GM21737 (cell line): ENCODE data around the gene CSH2.
"Not testable (repeated sequence)": the region's sequence is repeated elsewhere in the genome, so short reads cannot be mapped to it uniquely, and the experiment has no call there.

Experiments
- ATAC-seq: cut with Tn5 transposase; IDR thresholded peaks from one replicate; pipeline ENCODE4 v1.9.1; 2021; ENCODE audit warnings: mild to moderate bottlenecking, moderate library complexity; ENCODE audit not compliant: unreplicated experiment

Gene CSH2

DNA sequence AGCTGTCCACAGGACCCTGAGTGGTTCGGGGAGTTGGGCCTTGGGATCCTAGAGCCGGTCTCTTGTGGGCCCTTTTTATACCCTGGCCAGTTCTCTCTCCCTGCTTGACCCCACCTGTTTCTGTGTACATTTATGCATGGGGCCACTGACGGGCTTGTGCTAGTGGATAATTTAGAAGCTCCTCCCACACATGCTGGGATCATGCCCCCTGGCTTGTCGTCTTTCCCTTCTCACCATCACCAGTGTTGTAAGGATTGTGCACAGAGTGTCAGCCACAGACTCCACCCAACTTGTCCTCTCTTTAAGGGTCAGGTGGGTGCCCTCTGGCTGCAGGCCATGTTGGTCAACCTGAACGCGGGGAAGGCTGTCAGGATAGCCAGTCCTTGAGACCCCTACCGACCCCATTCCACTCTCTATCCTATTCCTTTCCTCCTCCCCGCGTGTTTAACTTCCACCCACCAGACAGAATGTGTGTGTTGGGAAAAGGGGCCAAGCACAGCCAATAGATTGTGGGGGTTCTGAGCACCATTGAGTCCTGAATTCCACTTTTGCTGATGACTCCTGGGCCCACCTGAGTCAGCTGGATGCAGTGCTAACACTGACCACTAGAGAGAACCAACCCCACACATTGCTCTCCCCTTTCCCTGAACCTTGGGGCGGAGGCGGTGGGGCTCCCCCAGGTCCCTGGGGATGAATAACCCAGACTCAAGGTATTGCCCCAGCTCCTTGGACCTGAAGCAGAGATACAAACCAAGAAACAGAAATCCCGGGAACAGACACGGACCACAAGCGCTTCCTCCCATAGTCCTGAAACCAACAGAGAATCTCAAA is 23.3 kb upstream of the CSH2 start, which contains the start of gene CSH1:
Gene CSH1 (minus strand): TSS at position 51 of the 831 bp plus-strand sequence. CDS start 63 bp downstream, outside the sequence.
- not testable (repeated sequence) for ATAC-seq

DNA sequence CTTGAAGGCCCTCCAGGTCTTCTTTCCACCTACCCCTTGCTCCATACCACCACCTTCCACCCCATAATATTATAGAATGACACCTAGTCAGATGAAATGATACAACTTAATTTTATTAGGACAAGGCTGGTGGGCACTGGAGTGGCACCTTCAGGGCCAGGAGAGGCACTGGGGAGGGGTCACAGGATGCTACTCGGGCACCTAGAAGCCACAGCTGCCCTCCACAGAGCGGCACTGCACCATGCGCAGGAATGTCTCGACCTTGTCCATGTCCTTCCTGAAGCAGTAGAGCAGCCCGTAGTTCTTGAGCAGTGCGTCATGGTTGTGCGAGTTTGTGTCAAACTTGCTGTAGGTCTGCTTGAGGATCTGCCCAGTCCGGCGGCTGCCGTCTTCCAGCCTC is 21.3 kb upstream of the CSH2 start:
- ATAC-seq = not testable (repeated sequence)

DNA sequence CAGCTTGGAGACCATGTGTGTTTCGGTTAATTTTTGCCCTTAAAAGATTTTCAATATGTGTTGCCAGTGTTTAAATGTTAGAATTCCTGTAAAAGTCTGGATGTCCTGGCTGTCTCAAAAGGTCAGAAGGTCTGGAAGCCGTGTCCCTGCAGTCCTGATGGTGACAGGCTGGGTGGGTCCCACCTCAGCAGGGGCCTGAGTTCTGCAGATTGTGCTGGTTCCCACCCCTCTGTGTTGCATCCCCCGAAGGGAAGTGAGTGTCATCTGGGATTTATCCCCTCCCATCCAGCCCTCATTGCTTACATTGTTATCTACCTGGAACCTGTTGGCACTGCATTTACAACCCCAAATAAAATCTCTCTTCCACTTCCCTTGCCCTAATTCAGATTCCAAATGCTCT is 20.5 kb upstream of the CSH2 start:
- ATAC-seq = not testable (repeated sequence)

DNA sequence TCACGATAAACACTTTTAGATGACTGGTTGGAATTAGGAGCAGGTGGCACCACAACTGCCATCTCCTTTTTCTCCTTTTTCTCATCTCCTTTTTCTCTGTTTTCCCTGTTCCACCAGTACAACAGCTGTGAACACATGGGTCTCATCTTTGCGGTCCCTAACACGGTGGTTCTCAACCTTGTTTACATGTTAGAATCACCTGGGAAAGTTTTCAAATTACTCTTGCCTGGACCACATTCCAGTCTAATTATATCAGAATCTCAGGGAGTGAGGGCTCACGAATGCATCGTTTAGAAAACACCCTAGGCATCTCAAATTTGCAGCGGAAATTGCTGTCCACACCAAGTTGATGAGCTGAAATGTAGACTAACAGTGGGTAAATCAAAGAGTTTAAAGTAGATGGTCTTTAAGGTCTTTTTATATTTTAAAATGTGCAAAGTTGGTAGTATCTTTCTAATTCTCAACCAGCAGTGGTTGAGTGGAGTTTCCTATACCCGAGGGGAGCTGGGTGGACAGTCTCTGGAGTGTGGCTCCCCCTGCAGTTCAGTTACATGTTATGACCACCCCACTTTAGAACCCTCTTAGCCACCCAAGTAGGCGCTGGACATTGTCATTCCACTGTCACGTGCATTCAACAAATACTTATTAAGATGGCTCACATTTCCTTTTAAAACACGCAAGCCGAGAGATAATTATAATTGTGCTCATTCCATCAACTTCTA is 19.0 kb upstream of the CSH2 start:
- ATAC-seq = not testable (repeated sequence)

DNA sequence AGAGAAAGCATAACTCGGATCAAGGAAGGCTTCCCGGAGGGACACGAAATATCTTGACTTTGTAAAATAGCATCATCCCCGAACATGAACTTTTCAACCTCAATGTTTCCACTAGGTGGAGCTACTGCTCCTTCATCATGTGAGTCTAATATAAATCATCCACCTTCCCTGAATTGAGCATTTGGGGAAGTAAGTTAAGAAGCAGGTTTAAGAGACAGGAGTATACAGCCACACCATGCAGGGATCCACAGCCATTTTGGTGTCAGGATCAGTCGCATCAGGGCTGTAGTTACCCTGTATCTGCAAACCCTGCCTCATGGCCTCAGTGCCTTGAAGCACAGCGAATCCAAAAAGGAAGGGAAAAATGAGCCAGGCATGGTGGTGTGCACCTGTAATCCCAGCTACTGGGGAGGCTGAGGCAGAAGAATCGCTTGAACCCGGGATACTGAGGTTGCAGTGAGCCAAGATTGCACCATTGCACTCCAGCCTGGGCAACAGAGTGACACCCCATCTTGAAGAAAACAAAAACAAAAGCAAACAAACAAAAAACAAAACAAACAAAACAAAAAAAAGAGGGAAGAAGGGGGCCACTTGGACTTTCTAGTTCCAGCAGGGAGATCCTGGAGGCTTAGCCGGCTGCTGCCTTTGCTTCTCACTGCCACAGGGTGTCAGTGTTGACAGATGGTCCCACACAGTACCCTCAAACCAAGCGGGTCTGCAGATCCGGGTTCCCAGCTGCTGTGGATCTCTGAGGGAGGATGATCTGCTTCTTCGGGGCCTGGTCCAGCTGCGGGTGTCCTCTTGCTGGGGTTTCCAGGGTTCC is 15.8 kb upstream of the CSH2 start:
- ATAC-seq = not testable (repeated sequence)

DNA sequence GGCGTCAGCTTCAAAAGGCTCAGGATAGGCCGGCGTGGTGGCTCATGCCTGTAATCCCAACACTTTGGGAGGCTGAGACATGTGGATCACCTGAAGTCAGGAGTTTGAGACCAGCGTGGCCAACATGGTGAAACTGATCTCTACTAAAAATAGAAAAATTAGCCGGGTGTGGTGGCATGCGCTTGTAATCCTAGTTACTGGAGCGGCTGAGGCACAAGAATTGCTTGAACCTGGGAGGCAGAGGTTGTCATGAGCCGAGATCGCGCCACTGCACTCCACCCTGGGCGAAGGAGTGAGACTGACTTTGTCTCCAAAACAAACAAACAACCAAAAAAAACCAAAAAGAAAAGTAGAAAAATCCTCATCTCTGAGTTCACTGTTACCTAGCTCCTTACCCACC is 11.6 kb upstream of the CSH2 start:
- ATAC-seq = not testable (repeated sequence)

DNA sequence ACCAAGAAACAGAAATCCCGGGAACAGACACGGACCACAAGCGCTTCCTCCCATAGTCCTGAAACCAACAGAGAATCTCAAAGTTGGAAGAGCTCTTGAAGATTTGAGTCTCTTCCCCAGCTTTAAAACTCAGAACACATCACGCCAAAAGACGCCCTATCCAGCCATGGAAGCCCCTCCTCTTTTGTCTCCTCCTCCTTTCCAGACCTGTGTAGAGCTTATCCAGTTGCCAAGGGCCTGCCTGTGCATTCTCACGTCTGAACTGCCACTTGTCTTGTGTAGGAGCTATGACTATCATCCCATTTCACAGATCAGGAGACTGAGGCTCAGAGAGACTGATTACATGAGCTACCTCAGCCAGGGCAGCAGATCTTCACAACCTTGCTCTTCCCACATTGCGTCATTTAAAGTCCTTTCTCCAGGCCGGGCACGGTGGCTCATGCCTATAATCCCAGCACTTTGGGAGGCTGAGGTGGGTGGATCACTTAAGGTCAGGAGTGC is 9.2 kb upstream of the CSH2 start:
- not testable (repeated sequence) for ATAC-seq

DNA sequence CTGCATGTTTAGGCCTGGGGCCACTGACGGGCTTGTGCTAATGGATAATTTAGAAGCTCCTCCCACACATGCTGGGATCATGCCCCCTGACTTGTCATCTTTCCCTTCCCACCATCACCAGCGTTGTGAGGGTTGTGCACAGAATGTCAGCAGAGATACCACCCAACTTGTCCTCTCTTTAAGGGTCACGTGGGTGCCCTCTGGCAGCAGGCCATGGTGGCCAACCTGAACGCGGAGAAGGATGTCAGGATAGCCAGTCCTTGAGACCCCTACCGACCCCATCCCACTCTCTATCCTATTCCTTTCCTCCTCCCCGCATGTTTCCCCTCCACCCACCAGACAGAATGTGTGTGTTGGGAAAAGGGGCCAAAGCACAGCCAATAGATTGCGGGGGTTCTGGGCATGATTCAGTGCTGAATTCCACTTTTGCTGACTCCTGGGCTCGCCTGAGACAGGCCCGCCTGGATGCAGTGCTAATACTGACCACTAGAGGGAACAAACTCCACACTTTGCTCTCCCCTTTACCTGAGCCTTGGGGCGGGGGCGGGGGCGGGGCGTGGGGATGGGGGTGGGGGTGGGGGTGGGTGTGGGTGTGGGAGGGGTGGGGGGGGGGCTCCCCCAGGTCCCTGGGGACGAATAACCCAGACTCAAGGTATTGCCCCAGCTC is 8.6 kb upstream of the CSH2 start, which contains the start of gene GH2:
Gene GH2 (minus strand): TSS at position 10 of the 667 bp plus-strand sequence. CDS start 143 bp downstream, outside the sequence.
- no peak for ATAC-seq

DNA sequence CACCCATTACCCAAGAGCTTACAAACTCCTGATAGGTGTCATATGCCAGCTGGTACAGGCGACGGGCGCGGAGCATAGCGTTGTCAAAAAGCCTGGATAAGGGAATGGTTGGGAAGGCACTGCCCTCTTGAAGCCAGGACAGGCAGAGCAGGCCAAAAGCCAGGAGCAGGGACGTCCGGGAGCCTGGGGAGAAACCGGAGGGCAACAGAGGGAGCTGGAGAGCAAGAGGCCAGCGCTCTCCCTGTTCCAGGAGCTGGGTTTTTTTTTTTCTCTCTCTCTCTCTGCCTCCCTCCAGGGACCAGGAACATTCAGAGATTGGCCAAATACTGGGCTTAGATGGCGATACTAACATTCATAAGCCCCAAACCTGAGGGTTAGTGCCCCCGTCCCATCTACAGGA is 7.9 kb upstream of the CSH2 start:
- not testable (repeated sequence) for ATAC-seq

DNA sequence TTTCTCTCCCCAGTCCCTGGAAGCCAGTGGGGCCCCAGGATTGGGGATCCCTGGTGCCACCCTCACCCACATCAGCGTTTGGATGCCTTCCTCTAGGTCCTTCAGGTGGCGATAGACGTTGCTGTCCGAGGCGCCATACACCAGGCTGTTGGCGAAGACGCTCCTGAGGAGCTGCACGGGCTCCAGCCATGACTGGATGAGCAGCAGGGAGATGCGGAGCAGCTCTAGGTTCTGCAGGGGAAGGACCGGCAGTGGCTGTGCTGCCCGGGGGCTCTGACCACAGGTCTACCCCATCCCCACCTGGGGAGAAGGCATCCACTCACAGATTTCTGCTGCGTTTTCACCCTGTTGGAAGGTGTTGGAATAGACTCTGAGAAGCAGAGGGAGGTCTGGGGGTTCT is 7.2 kb upstream of the CSH2 start:
- no peak for ATAC-seq

DNA sequence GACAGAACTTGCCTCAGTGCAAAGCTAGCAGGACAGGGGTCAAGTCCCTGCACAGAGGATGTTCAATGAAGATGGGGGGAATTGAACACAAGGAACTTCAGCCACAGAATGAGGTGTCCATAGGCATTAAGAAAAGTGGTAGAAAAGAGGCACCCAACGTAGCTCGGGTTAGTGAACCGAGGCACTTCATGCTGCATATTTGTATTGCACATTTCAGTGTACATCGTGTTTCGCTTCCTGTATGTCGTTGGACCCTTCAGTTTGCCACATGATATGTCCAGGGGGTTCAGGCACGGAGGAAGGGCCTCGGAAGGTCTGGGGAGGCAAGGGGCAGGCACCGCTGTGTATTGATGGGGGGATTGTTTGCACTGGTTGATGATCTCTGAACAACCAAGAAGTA is 4.9 kb upstream of the CSH2 start:
- ATAC-seq = not testable (repeated sequence)

DNA sequence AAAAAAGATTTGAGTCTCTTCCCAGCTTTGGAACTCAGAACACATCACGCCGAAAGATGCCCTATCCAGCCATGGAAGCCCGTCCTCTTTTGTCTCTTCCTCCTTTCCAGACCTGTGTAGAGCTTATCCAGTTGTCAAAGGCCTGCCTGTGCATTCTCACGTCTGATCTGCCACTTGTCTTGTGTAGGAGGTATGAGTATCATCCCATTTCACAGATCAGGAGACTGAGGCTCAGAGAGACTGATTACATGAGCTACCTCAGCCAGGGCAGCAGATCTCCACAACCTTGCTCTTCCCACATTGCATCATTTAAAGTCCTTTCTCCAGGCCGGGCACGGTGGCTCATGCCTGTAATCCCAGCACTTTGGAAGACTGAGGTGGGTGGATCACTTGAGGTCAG is 1.2 kb upstream of the CSH2 start:
- not testable (repeated sequence) for ATAC-seq

DNA sequence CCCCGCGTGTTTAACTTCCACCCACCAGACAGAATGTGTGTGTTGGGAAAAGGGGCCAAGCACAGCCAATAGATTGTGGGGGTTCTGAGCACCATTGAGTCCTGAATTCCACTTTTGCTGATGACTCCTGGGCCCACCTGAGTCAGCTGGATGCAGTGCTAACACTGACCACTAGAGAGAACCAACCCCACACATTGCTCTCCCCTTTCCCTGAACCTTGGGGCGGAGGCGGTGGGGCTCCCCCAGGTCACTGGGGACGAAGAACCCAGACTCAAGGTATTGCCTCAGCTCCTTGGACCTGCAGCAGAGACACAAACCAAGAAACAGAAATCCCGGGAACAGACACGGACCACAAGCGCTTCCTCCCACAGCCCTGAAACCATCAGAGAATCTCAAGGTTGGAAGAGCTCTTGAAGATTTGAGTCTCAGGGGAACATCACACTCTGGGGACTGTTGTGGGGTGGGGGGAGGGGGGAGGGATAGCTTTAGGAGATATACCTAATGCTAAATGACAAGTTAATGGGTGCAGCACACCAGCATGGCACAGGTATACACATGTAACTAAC is 667 bp upstream of the CSH2 start:
- ATAC-seq = not testable (repeated sequence)

DNA sequence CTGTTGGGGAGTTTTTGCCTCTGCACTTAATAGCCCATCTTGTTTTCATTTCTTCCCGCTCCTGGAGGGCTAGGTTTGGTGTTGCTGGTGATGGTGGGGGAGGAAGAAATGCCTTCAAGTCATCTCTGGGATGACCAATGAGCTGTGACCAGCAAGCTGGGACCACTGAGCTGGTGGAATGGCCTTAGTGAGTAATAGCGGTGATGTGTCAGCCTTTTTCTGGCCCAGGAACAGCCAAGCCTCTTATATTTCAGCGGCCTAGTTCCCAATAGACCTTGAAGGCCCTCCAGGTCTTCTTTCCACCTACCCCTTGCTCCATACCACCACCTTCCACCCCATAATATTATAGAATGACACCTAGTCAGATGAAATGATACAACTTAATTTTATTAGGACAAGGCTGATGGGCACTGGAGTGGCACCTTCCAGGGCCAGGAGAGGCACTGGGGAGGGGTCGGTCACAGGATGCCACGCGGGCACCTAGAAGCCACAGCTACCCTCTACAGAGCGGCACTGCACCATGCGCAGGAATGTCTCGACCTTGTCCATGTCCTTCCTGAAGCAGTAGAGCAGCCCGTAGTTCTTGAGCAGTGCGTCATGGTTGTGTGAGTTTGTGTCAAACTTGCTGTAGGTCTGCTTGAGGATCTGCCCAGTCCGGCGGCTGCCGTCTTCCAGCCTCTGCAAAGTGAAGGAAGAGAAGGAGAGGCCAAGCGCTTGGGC is 1.7 kb downstream of the CSH2 start:
- ATAC-seq = not testable (repeated sequence)

DNA sequence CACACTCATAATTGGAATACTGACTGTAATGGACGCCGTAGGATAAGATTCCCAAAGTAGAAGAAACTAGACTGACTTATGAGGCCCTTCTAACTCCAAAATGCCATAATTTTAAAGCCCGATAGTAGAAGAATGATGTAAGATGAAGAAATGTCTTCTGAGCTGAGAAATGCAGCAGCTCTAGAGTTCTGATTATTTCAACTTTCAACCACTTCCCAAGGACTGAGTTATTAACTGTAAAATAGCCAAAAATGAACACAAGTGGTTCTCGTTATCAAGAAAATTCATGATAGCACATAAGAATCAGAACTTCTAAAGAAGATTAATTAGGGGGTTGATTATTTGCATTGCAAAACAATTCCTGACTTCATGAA is 3.2 kb downstream of the CSH2 start:
- ATAC-seq = not testable (repeated sequence)

DNA sequence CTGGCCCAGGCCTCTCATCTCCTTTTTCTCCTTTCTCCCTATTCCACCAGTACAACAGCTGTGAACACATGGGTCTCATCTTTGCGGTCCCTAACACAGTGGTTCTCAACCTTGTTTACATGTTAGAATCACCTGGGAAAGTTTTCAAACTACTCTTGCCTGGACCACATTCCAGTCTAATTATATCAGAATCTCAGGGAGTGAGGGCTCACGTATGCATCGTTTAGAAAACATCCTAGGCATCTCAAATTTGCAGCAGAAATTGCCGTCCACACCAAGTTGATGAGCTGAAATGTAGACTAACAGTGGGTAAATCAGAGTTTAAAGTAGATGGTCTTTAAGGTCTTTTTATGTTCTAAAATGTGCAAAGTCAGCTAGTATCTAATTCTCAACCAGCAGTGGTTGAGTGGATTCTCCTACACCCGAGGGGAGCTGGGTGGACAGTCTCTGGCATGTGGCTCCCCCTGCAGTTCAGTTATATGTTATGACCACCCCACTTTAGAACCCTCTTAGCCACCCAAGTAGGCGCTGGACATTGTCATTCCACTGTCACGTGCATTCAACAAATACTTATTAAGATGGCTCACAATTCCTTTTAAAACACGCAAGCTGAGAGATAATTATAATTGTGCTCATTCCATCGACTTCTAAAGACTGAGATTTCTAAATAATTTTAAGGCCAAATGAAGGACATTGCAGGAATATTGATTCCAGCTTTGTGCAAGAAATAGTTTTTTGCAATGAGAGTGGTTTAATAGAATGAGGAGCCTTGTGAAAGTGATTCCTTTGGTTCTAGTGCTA is 3.8 kb downstream of the CSH2 start:
- ATAC-seq = not testable (repeated sequence)

DNA sequence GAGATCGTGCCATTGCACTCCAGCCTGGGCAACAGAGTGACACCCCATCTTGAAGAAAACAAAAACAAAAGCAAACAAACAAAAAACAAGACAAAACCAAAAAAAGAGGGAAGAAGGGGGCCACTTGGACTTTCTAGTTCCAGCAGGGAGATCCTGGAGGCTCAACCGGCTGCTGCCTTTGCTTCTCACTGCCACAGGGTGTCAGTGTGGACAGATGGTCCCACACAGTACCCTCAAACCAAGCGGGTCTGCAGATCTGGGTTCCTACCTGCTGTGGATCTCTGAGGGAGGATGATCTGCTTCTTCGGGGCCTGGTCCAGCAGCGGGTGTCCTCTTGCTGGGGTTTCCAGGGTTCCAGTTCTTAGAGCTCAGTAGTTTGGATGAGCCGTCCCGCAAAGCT is 6.9 kb downstream of the CSH2 start:
- not testable (repeated sequence) for ATAC-seq

DNA sequence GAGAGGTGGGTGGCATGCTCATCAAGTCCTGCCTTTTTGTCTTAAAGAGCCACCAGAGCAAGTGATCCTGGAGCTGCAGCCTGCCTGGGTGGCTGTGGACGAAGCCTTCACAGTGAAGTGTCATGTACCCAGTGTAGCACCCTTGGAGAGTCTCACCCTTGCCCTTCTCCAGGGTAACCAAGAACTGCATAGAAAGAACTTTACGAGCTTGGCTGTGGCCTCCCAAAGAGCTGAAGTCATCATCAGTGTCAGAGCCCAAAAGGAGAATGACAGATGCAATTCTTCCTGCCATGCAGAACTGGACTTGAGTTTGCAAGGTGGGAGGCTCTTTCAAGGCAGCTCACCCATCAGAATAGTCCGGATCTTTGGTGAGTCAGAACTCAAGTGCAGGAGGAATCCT is 14.2 kb downstream of the CSH2 start:
- no peak for ATAC-seq
